ENCODE results near the gene CMIP.
"Not testable (repeated sequence)": the region's sequence is repeated elsewhere in the genome, so short reads cannot be mapped to it uniquely, and the experiment has no call there.

Gene CMIP

DNA sequence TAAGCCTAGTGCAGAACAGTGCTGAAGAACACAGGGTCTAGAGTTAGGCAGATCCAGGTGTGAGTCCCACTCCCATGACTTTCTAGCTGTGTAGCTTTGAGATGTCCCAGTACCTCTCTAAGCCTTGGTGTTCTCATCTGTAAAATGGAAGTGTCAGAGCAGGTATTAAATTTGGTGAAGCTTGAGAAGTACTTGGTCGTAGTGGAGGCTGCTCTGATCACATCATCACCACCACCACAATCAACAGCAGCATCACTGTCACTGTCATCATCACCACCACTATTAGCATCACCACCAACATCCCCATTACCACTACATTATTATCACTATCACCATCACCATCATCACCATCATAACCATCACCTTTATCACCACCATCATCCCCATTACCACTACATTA lies 132.1 kb downstream of the CMIP start:
- Histone ChIP-seq H3K4me3 (ENCODE audit: low read depth, low read length) (no peak overlapping the region), H3K27me3 (ENCODE audit: control insufficient read depth, insufficient read depth, low read length) (no peaks in the 10 kb centered on the region), H3K9ac (ENCODE audit: low read depth, low read length) (no peak overlapping the region), H3K36me3 (ENCODE audit: control insufficient read depth, insufficient read depth, low read length) (no peaks in the 10 kb centered on the region), H3K27ac (ENCODE audit: low read depth, low read length) (no peak overlapping the region), H3K4me1 (ENCODE audit: control insufficient read depth, insufficient read depth, low read length) (no peaks in the 10 kb centered on the region), H3K9me3 (ENCODE audit: control insufficient read depth, insufficient read depth, low read length) (no peaks in the 10 kb centered on the region)

DNA sequence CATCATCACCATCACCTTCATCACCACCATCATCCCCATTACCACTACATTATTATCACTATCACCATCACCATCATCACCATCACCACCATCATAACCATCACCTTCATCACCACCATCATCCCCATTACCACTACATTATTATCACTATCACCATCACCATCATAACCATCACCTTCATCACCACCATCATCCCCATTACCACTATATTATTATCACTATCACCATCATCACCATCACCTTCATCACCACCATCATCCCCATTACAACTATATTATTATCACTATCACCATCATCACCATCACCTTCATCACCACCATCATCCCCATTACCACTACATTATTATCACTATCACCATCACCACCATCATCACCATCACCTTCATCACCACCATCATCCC lies 132.7 kb downstream of the CMIP start:
- H3K4me1 ChIP-seq (ENCODE audit: control insufficient read depth, insufficient read depth, low read length); H3K9me3 ChIP-seq (ENCODE audit: control insufficient read depth, insufficient read depth, low read length): not testable (repeated sequence)

GRCh38 chr16:81578076-81578475 lies 133.5 kb downstream of the CMIP start:
- H3K9me3 ChIP-seq (ENCODE audit: control insufficient read depth, insufficient read depth, low read length) = no peaks in the 10 kb centered on the region
- H3K36me3 ChIP-seq (ENCODE audit: control insufficient read depth, insufficient read depth, low read length) = no peaks in the 10 kb centered on the region
- no peak overlapping the region for H3K27ac ChIP-seq (ENCODE audit: low read depth, low read length)
- no peaks in the 10 kb centered on the region for H3K27me3 ChIP-seq (ENCODE audit: control insufficient read depth, insufficient read depth, low read length)
- no peak overlapping the region for H3K4me3 ChIP-seq (ENCODE audit: low read depth, low read length)
- no peak overlapping the region for H3K9ac ChIP-seq (ENCODE audit: low read depth, low read length)
- H3K4me1 ChIP-seq (ENCODE audit: control insufficient read depth, insufficient read depth, low read length) = peaks cover under 1% of the 10 kb centered on the region; the same call in 1 of the 2 replicates

More for the DNA sequence above, 132.7 kb downstream of the CMIP start:
- not testable (repeated sequence) for H3K27me3 ChIP-seq (ENCODE audit: control insufficient read depth, insufficient read depth, low read length); H3K9ac ChIP-seq (ENCODE audit: low read depth, low read length); H3K36me3 ChIP-seq (ENCODE audit: control insufficient read depth, insufficient read depth, low read length); H3K27ac ChIP-seq (ENCODE audit: low read depth, low read length); H3K4me3 ChIP-seq (ENCODE audit: low read depth, low read length)

- Histone ChIP-seq H3K4me3 (ENCODE audit: low read depth, low read length) (no peak overlapping the region), H3K27ac (ENCODE audit: low read depth, low read length) (no peak overlapping the region), H3K9me3 (ENCODE audit: control insufficient read depth, insufficient read depth, low read length) (no peaks in the 10 kb centered on the region), H3K4me1 (ENCODE audit: control insufficient read depth, insufficient read depth, low read length) (peaks cover 3% of the 10 kb centered on the region; the same call in 1 of the 2 replicates), H3K9ac (ENCODE audit: low read depth, low read length) (no peak overlapping the region), H3K36me3 (ENCODE audit: control insufficient read depth, insufficient read depth, low read length) (no peaks in the 10 kb centered on the region), H3K27me3 (ENCODE audit: control insufficient read depth, insufficient read depth, low read length) (no peaks in the 10 kb centered on the region)
Measured at GRCh38 chr16:81578636-81579413, 134.2 kb downstream of the CMIP start.

- no peaks in the 10 kb centered on the region for H3K27me3 ChIP-seq (ENCODE audit: control insufficient read depth, insufficient read depth, low read length)
- no peak overlapping the region for H3K27ac ChIP-seq (ENCODE audit: low read depth, low read length)
- H3K36me3 ChIP-seq (ENCODE audit: control insufficient read depth, insufficient read depth, low read length) = no peaks in the 10 kb centered on the region
- H3K9me3 ChIP-seq (ENCODE audit: control insufficient read depth, insufficient read depth, low read length) = no peaks in the 10 kb centered on the region
- no peak overlapping the region for H3K9ac ChIP-seq (ENCODE audit: low read depth, low read length)
- peaks cover 10% of the 10 kb centered on the region for H3K4me1 ChIP-seq (ENCODE audit: control insufficient read depth, insufficient read depth, low read length)
- H3K4me3 ChIP-seq (ENCODE audit: low read depth, low read length) = no peak overlapping the region
Measured at GRCh38 chr16:81581107-81581506, 136.5 kb downstream of the CMIP start.

DNA sequence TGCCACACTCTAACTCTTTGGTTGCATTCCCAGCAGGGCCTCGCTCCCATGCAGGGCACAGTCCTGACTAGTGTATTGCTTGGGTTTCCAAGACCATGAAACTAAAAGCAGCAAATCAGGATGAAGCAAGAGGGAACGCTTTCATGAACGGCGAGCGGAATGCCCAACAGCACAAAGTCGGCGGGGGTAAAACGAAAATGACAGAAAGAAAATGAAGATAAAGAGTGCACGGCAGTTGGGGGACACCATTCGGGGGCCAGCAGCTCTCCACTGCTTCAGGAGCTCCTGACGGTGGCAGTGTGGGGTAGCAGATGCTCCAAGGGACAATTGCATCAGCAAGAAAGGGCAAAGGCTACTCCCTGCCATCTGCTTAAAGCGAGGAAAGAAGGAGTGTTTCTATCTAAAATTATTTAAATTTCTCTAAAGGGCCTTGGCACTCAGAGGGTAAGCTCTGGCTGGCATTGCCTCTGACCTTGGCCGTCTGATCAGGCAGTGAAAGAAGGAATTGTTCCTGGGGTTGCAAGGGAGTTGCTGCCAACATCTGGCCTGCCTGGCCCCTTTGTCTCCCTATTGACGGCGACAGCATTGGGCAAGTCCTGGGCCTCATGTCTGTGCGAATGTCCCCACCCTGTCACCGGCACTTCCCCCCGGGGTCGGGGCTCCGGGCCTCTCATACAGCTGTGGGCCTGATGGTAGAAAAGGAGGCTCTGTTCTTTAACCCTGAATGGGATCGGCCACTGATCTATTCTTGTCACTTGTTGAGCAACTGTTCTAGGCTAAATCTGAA lies 138.2 kb downstream of the CMIP start:
- Histone ChIP-seq H3K27ac (ENCODE audit: low read depth, low read length) (no peak overlapping the region), H3K27me3 (ENCODE audit: control insufficient read depth, insufficient read depth, low read length) (no peaks in the 10 kb centered on the region), H3K9ac (ENCODE audit: low read depth, low read length) (no peak overlapping the region), H3K4me1 (ENCODE audit: control insufficient read depth, insufficient read depth, low read length) (peaks cover 16% of the 10 kb centered on the region), H3K4me3 (ENCODE audit: low read depth, low read length) (no peak overlapping the region), H3K36me3 (ENCODE audit: control insufficient read depth, insufficient read depth, low read length) (no peaks in the 10 kb centered on the region), H3K9me3 (ENCODE audit: control insufficient read depth, insufficient read depth, low read length) (no peaks in the 10 kb centered on the region)

- H3K9ac ChIP-seq (ENCODE audit: low read depth, low read length) = no peak overlapping the region
Measured at GRCh38 chr16:81583893-81584631, 139.5 kb downstream of the CMIP start.

DNA sequence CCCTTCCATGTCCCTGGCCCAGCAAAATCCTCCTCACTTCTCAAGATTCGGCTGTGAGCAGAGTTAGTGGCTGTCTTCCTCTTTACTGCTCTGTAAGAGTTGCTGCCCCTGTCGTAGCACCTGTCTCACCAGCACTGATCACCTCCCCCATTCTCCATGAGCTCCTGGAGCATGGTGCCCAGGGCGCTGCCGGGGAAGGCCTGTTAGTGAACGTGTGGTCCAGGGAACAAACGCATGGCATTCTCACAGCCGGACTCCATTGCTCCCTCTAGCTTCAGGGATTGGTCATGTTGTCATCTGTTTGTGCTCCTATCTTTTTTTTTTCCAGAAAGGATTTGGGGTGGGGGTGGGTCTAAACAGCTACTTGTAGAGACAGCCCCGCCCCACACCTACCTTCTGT lies 141.2 kb downstream of the CMIP start:
- H3K36me3 ChIP-seq (ENCODE audit: control insufficient read depth, insufficient read depth, low read length) = no peaks in the 10 kb centered on the region
- peaks cover 16% of the 10 kb centered on the region for H3K4me1 ChIP-seq (ENCODE audit: control insufficient read depth, insufficient read depth, low read length)
- no peaks in the 10 kb centered on the region for H3K9me3 ChIP-seq (ENCODE audit: control insufficient read depth, insufficient read depth, low read length)
- H3K9ac ChIP-seq (ENCODE audit: low read depth, low read length) = no peak overlapping the region
- H3K27me3 ChIP-seq (ENCODE audit: control insufficient read depth, insufficient read depth, low read length) = no peaks in the 10 kb centered on the region
- H3K4me3 ChIP-seq (ENCODE audit: low read depth, low read length) = no peak overlapping the region
- H3K27ac ChIP-seq (ENCODE audit: low read depth, low read length) = peak overlapping the region; percentile 32

More at GRCh38 chr16:81583893-81584631, 139.5 kb downstream of the CMIP start:
- no peak overlapping the region for H3K4me3 ChIP-seq (ENCODE audit: low read depth, low read length)
- H3K36me3 ChIP-seq (ENCODE audit: control insufficient read depth, insufficient read depth, low read length) = no peaks in the 10 kb centered on the region
- no peak overlapping the region for H3K27ac ChIP-seq (ENCODE audit: low read depth, low read length)
- peaks cover 16% of the 10 kb centered on the region for H3K4me1 ChIP-seq (ENCODE audit: control insufficient read depth, insufficient read depth, low read length)
- H3K27me3 ChIP-seq (ENCODE audit: control insufficient read depth, insufficient read depth, low read length) = no peaks in the 10 kb centered on the region
- no peaks in the 10 kb centered on the region for H3K9me3 ChIP-seq (ENCODE audit: control insufficient read depth, insufficient read depth, low read length)

- H3K9ac ChIP-seq (ENCODE audit: low read depth, low read length) = no peak overlapping the region
- H3K4me3 ChIP-seq (ENCODE audit: low read depth, low read length) = no peak overlapping the region
- peak overlapping the region; percentile 32 for H3K27ac ChIP-seq (ENCODE audit: low read depth, low read length)
Measured at GRCh38 chr16:81586417-81586816, 141.8 kb downstream of the CMIP start.

DNA sequence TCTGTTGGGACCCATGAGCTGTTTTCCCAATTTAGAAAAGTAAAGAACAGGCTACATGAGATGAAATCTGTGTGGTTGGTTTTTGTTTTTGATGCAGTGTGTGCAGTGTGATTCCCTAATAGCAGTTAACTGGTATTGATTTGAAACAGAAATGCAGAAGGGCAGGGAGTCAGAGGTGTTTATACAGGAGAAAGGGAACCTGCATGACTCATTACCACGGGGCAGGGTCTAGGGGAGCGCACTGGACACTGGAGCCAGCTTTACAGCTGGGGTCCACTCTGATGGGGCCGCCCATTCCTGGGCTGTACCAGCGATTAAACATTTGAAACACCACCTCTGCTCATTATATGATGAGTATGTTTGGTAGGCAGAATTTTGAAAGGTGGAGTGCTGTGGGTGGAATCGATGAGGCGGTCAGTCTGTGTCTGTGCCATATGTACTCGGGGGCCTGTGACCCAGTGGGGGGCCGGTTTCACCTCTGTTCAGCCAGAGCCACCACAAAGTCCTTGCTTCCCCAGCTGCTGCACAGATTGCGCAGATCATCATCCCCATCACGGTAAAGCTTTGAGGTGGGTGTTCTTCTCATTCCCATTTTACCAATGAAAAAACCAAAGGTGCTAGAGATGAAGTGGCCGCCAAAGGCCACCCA lies 142.5 kb downstream of the CMIP start:
- Histone ChIP-seq H3K4me1 (ENCODE audit: control insufficient read depth, insufficient read depth, low read length) (peaks cover 16% of the 10 kb centered on the region), H3K9ac (ENCODE audit: low read depth, low read length) (no peak overlapping the region), H3K9me3 (ENCODE audit: control insufficient read depth, insufficient read depth, low read length) (no peaks in the 10 kb centered on the region), H3K36me3 (ENCODE audit: control insufficient read depth, insufficient read depth, low read length) (no peaks in the 10 kb centered on the region), H3K27me3 (ENCODE audit: control insufficient read depth, insufficient read depth, low read length) (no peaks in the 10 kb centered on the region), H3K4me3 (ENCODE audit: low read depth, low read length) (no peak overlapping the region), H3K27ac (ENCODE audit: low read depth, low read length) (no peak overlapping the region)

More at GRCh38 chr16:81586417-81586816, 141.8 kb downstream of the CMIP start:
- Histone ChIP-seq H3K36me3 (ENCODE audit: control insufficient read depth, insufficient read depth, low read length) (no peaks in the 10 kb centered on the region), H3K9me3 (ENCODE audit: control insufficient read depth, insufficient read depth, low read length) (no peaks in the 10 kb centered on the region), H3K27me3 (ENCODE audit: control insufficient read depth, insufficient read depth, low read length) (no peaks in the 10 kb centered on the region), H3K4me1 (ENCODE audit: control insufficient read depth, insufficient read depth, low read length) (peaks cover 16% of the 10 kb centered on the region)

Data from HUES48 (cell line).